ENCODE data around the gene ITPK1.

- TF ChIP-seq CREB1 (IDR thresholded peaks at IDR 0.05; ENCODE audit: low read depth) (no peak), REST (IDR thresholded peaks at IDR 0.05; ENCODE audit: low read depth) (no peak), TEAD4 (IDR thresholded peaks at IDR 0.05) (no peak), YY1 (IDR thresholded peaks at IDR 0.05; ENCODE audit: low read depth) (no peak), NFIC (IDR thresholded peaks at IDR 0.05) (no peak), TCF12 (IDR thresholded peaks at IDR 0.05; ENCODE audit: low read depth) (no peak), RAD21 (IDR thresholded peaks at IDR 0.05; ENCODE audit: low read depth) (no peak), USF1 (IDR thresholded peaks at IDR 0.05) (no peak), FOXM1 (IDR thresholded peaks at IDR 0.05; ENCODE audit: borderline replicate concordance, low read depth) (no peak), EP300 (IDR thresholded peaks at IDR 0.05; ENCODE audit: borderline replicate concordance) (no peak), MAX (IDR thresholded peaks at IDR 0.05) (no peak), TAF1 (IDR thresholded peaks at IDR 0.05; ENCODE audit: low read depth) (no peak), ZBTB7A (IDR thresholded peaks at IDR 0.05; ENCODE audit: low read depth) (no peak)
These were observed 15.2 kb downstream of the ITPK1 start for GRCh38 chr14:93100570-93100969.

All from Ishikawa (cell line).